Body of pancreas (tissue), 4 donors: ENCODE data around the gene INSR. TPM values are rescaled to one million over a fixed set of nuclear protein-coding genes. Genes with fewer than 3 reads are reported as not detected.

Experiments used
- ATAC-seq: fragments of 150-250 bp; one replicate; pipeline ENCODE4 v1.9.1; 2016
- DNase-seq, 4 donors: peaks; one replicate each; pipeline ENCODE4 v3.0.0-alpha.2; 2019
- H3K27ac ChIP-seq, 4 donors: fragments of 200-600 bp; sonication (generic); 1 replicate in 3 of 4; 2 replicates in 1 of 4; pipeline versions ENCODE4 v1.5.1 to v1.6.1; 2016 to 2019; ENCODE audit warnings: mild to moderate bottlenecking in 1 of 4, mixed read lengths in 1 of 4, moderate library complexity in 1 of 4
- H3K27me3 ChIP-seq, 2 donors: fragments of 200-600 bp; sonication (generic); one replicate each; pipeline ENCODE4 v1.6.0; 2016; ENCODE audit warnings: mild to moderate bottlenecking in 1 of 2
- H3K36me3 ChIP-seq, 2 donors: fragments of 200-600 bp; sonication (generic); replicated peaks in 1 of 2; 2 replicates each; pipeline ENCODE4 v1.5.1; 2016; ENCODE audit warnings: low read depth in 2 of 2; ENCODE audit not compliant: insufficient read depth in 1 of 2
- H3K4me1 ChIP-seq: fragments of 200-600 bp; sonication (generic); one replicate; pipeline ENCODE4 v1.6.0; 2016
- H3K4me3 ChIP-seq, 2 donors: fragments of 200-600 bp; sonication (generic); 1 replicate in 1 of 2; 2 replicates in 1 of 2; pipeline ENCODE4 v1.5.1; 2016 to 2019
- H3K9me3 ChIP-seq, 3 donors: fragments of 200-600 bp; sonication (generic); 1 replicate in 2 of 3; 2 replicates in 1 of 3; pipeline ENCODE4 v1.5.1; 2016
- CTCF ChIP-seq, 7 experiments: fragments of 450-650 bp in 4 of 7; fragments of 200-600 bp in 3 of 7; sonication (generic) in 3 of 7; IDR thresholded peaks; one replicate each; pipeline ENCODE4 v1.5.1; 2016 to 2019; ENCODE audit warnings: antibody characterized with exemption in 7 of 7
- POLR2A ChIP-seq, 3 donors: fragments of 450-650 bp; IDR thresholded peaks; one replicate each; pipeline ENCODE4 v1.6.1; 2016; ENCODE audit warnings: antibody characterized with exemption in 3 of 3, mild to moderate bottlenecking in 2 of 3
- WGBS, 2 donors: methylation state at CpG; one replicate each; pipeline ENCODE4 v1.1.5; 2017; 5-methylcytosine and 5-hydroxymethylcytosine counted together
- intact Hi-C: fragments of 100-400 bp; cut with DNase I; formaldehyde crosslinking; loops from one replicate; pipeline ENCODE4 v1.15.1; 2023
- total RNA-seq, 2 donors: library from RNA; depleted of rRNA; stranded (reverse); fragments of >200 nt; gene quantifications; one replicate each; pipeline ENCODE4 v1.1.0, GENCODE V29; 2016

INSR gene
- total RNA-seq, 2 donors from 2014 or later = 243 to 284 TPM

- H3K4me1 ChIP-seq = peaks cover 17% of the 10 kb centered on the region
- no peak for TF ChIP-seq CTCF (IDR thresholded peaks at IDR 0.05)
- no peak for TF ChIP-seq POLR2A (IDR thresholded peaks at IDR 0.05)
- no peak for DNase-seq
- H3K4me3 ChIP-seq = no peak overlapping the region
- H3K27ac ChIP-seq = no peak overlapping the region
- ATAC-seq = no peak
- intact Hi-C loops = no loop called here
- peaks cover 19 to 35% of the 10 kb centered on the region in 2 donors for H3K36me3 ChIP-seq
- no peaks in the 10 kb centered on the region for H3K9me3 ChIP-seq
- no peaks in the 10 kb centered on the region for H3K27me3 ChIP-seq
- WGBS, 2 donors = 54 to 69% methylated on average over 2 of the region's 2 CpGs
Measured at GRCh38 chr19:7137120-7137519, 157.1 kb downstream of the INSR start.

- DNase-seq (no peak), ATAC-seq (no peak)
- intact Hi-C loops = no loop called here
- peaks cover 20 to 34% of the 10 kb centered on the region in 2 donors for H3K36me3 ChIP-seq
- WGBS, 2 donors = 95 to 98% methylated on average over 12 to 15 of the region's 16 CpGs
- peaks cover 17% of the 10 kb centered on the region for H3K4me1 ChIP-seq
- H3K27ac ChIP-seq = no peak overlapping the region
- H3K4me3 ChIP-seq = no peak overlapping the region
- no peaks in the 10 kb centered on the region for H3K9me3 ChIP-seq
- TF ChIP-seq POLR2A (IDR thresholded peaks at IDR 0.05) = no peak
- TF ChIP-seq CTCF (IDR thresholded peaks at IDR 0.05) = no peak
- H3K27me3 ChIP-seq = no peaks in the 10 kb centered on the region
Measured at GRCh38 chr19:7132054-7132453, 162.2 kb downstream of the INSR start.

GRCh38 chr19:7130043-7130442 is 164.2 kb downstream of the INSR start:
- Histone ChIP-seq H3K4me1 (peaks cover 8% of the 10 kb centered on the region), H3K9me3 (peaks cover 0 to 8% (median 0%) of the 10 kb centered on the region in 3 donors), H3K27me3 (no peaks in the 10 kb centered on the region), H3K36me3 (peaks cover 33 to 53% of the 10 kb centered on the region in 2 donors), H3K4me3 (no peak overlapping the region), H3K27ac (no peak overlapping the region)
- TF ChIP-seq POLR2A (IDR thresholded peaks at IDR 0.05) (no peak), CTCF (IDR thresholded peaks at IDR 0.05) (no peak)
- DNase-seq (no peak), ATAC-seq (no peak)
- intact Hi-C loops = no loop called here
- 100% methylated on average over 1 of the region's 1 CpG for WGBS, 2 donors

- H3K9me3 ChIP-seq = peaks cover 0 to 8% (median 0%) of the 10 kb centered on the region in 3 donors
- intact Hi-C loops = no loop called here
- ATAC-seq = no peak
- 97% methylated on average over 3 of the region's 3 CpGs; no CpG with 5 or more reads in 1 of the 2 donors for WGBS, 2 donors
- no peak for DNase-seq
- TF ChIP-seq POLR2A (IDR thresholded peaks at IDR 0.05) (no peak), CTCF (IDR thresholded peaks at IDR 0.05) (no peak)
- no peak overlapping the region for H3K4me3 ChIP-seq
- H3K27ac ChIP-seq = no peak overlapping the region
- no peaks in the 10 kb centered on the region for H3K27me3 ChIP-seq
- no peaks in the 10 kb centered on the region for H3K4me1 ChIP-seq
- H3K36me3 ChIP-seq = peaks cover 32 to 71% of the 10 kb centered on the region in 2 donors
Measured at GRCh38 chr19:7126132-7126531, 168.1 kb downstream of the INSR start.

GRCh38 chr19:7125221-7125620 is 169.0 kb downstream of the INSR start:
- H3K27me3 ChIP-seq = no peaks in the 10 kb centered on the region
- intact Hi-C loops = no loop called here
- H3K36me3 ChIP-seq = peaks cover 30 to 72% of the 10 kb centered on the region in 2 donors
- H3K4me3 ChIP-seq = no peak overlapping the region
- H3K4me1 ChIP-seq = no peaks in the 10 kb centered on the region
- WGBS, 2 donors = 90 to 96% methylated on average over 8 to 16 of the region's 16 CpGs
- TF ChIP-seq POLR2A (IDR thresholded peaks at IDR 0.05) = no peak
- no peak for TF ChIP-seq CTCF (IDR thresholded peaks at IDR 0.05)
- no peak for DNase-seq
- H3K27ac ChIP-seq = no peak overlapping the region
- no peak for ATAC-seq
- peaks cover 0 to 8% (median 0%) of the 10 kb centered on the region in 3 donors for H3K9me3 ChIP-seq
